Stimulated activated CD8-positive, alpha-beta memory T cell treated with anti-CD3 and anti-CD28 coated beads, Interleukin-12 subunit alpha, Interleukin-12 subunit beta, amount 100 ng/mL, for 1 hour (primary cell): ENCODE measurements around the gene ZSWIM6.

Experiments used
- DNase-seq: peaks from one replicate; pipeline ENCODE4 v3.0.0-alpha.2; 2020; ENCODE audit warnings: low read depth

ZSWIM6 gene

DNA sequence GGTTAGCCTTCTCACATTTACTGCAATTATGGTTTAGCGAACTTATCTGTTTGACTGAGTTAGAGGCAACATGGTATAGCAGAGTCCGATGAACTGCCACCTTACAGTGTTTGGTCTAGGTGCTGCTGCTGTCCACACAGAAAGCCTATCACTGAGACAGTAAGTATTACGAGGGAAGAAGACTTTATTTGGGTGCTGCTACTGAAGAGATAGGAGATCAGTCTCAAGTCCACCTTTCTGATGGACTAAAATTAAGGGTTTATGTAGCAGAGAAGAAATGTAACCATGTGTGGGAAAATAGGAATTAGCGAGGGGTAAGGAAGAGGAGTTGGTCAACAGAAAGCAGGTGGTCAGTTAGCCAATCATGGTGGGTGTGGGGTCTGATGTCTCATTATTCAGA is 109.7 kb downstream of the ZSWIM6 start:
- DNase-seq = no peak

GRCh38 chr5:61447780-61448495 is 115.9 kb downstream of the ZSWIM6 start:
- DNase-seq = no peak

DNA sequence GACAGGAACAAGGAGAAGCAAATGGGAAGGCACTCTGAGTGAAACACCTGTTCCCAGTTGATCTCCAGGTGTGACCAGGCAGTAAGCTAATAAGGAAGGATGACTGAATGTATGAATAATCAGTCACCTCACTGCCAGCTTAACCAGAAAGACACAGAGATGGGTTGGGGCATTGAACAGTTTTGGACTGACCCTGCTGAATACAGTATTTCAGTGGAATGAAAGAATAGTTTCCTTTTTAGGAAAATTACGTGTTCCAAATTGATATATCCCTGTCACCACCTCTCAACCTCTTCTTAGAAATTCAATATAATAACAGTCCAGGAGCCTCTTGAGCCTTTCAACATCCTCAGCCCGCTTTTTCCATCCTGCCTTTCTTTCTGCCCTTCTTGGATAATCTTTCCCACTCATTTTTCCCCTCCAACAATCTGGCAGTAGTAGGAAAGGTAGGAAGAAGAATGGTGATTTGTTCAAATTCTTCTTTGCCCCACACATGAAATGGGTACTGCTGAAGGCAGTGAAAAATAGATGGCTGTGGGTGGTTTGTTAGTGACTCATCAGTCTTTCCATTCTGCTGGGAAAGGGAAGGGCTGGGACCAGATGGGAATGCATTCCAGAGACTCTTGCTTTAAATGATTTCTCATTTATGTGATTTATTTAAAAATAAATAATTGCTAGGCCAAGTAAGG is 117.9 kb downstream of the ZSWIM6 start:
- DNase-seq = no peak

DNA sequence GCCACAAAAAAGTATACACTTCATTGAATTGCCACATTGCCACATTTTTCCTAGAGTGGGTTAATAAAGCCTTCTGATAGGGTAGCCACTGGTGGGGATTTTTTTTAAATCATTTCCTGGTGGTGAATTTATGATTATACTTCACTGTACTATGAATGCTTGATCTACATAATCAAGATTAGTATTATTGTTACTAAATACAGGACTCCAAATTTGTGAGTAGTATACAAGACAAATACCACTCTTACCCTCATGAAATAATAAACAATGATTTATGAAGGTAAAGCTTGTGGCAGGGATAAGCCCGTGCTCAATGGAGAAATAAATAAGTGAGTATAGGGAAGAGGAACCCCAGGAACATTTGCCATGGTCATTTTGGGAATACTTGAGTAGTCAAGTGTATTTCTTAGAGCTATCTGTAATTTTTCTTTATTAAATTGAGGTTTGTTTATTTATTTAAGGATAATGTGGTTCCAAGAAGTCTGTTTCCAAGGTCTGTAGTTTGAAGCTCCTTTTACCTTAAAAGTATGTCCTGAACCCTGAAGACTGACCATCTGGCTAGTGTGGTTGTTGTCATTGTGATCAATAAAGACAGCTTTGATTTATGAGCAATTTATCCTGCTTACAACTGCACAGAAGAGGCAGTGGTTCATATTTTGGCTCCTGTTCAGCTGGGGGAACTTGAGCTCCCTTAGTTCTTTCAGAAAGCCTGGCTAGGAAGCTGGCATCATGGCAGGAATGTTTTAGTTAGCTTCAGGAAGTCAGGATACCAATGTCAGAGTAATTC is 118.6 kb downstream of the ZSWIM6 start:
- DNase-seq = no peak

- no peak for DNase-seq
These were observed 123.3 kb downstream of the ZSWIM6 start for GRCh38 chr5:61455179-61456006.

DNA sequence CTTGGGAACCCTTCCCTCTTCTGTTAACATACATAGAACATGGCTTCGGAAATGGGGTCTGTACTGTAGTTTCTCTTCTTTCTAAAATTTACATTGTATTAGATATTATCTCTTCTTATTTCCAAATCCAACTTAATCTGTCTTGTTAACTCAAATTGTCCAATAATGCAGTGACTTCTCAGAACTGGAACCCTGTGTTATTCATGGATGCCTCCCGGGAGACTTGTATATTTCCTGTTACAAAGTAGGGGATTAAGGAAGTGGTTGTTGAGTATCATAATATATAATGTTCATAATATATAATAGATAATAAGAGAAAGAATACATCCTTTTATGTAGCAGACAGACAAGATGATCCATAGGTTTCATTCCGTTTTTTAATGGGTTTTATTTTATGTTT is 128.4 kb downstream of the ZSWIM6 start:
- DNase-seq = no peak

DNA sequence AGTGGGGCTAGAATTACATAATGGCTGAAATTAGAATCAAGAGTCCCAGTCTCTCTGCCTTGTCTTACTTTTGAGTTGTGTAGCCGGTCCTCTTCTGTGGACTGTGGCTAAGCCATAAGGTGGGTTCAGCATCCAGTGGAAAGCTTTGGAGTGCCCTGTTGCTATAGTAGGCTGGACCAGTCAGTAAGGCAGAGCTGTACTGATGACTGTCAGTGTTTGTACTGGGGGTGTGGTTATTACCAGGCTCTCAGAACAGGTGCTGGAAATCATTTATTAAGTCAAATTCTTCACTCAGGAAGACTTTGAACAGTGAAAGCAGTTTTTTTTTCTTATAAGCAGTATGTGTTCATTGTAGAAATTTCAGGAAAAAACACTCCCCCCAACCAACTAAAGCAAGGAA is 129.4 kb downstream of the ZSWIM6 start:
- no peak for DNase-seq

DNA sequence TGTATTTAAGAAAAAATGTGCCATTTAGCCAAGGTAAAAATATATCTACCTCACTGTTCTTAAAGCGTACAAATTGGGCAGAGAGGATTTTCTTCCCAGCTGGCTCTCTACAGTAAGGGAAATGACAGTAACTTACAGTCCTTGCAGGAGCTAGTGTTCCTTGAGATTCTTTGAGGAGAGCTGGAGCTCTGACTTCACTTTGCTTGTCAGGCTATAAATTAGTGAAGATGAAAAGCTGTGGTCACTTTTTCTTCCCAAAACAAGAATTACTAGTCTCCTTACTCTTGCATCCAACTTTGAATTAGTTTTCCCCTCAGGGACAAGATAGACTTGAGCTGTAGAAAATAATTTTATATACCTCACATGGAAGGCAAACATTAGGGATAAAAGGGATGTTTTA is 129.9 kb downstream of the ZSWIM6 start:
- DNase-seq = no peak

DNA sequence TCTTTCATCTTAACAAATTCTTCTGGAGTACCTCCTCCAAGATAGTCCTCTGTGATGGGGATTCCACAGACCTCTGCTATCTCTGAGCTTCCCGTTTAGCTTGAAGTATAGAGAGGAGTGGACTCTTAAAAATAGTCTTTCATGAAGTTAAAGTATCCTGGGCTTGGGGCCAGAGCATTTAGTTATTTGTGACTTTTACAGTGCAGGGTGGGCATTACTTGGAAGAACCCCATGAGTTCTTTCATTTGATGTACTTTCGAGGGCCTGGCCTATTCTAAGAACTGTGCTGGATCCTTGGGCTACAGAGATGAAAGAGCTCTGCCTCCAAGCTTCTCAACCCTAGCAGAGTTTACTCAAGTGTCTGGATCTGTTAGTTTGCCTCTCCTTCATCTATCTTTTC is 131.5 kb downstream of the ZSWIM6 start:
- DNase-seq = no peak

DNA sequence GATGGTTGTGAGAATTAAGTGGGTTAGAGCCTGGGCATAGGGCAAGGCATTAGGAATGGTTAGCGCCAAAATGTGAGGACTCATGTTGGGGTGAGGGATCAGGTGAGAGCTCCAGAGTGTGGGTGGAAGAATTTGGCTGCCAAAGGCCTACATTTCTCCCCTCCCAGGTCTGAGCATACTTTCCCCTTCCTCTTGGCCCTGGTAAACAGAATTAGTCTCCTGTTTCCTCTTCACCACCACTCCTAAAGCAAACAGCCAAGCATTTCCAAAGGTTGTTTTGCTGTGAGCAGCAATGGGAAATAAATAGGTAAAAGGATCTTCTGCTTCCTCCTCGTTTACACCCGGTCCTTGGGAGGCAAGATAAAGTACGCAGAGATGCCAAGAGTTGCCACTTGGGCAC is 132.5 kb downstream of the ZSWIM6 start:
- no peak for DNase-seq

- DNase-seq = no peak
These were observed 133.0 kb downstream of the ZSWIM6 start for GRCh38 chr5:61465066-61465465.

DNA sequence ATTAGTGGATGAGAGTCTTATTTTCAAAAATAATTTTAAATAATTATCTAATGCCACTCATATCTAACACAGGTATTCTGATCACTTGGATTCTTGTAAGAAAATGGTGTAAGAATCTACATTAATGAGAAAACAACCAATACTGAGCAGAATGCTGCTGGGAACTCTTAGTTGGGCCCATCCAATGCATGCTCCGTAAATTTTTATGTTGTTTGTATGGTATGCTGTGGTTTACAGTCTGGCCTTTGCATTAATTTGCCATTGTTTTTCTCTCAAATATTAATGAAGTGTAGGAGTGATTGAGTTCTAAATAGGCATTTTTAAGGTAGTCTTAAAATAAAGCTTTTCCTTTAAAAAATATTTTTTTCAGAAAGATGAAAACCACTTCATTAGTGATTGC is 133.4 kb downstream of the ZSWIM6 start:
- DNase-seq = no peak

GRCh38 chr5:61466017-61466416 is 134.0 kb downstream of the ZSWIM6 start:
- no peak for DNase-seq

DNA sequence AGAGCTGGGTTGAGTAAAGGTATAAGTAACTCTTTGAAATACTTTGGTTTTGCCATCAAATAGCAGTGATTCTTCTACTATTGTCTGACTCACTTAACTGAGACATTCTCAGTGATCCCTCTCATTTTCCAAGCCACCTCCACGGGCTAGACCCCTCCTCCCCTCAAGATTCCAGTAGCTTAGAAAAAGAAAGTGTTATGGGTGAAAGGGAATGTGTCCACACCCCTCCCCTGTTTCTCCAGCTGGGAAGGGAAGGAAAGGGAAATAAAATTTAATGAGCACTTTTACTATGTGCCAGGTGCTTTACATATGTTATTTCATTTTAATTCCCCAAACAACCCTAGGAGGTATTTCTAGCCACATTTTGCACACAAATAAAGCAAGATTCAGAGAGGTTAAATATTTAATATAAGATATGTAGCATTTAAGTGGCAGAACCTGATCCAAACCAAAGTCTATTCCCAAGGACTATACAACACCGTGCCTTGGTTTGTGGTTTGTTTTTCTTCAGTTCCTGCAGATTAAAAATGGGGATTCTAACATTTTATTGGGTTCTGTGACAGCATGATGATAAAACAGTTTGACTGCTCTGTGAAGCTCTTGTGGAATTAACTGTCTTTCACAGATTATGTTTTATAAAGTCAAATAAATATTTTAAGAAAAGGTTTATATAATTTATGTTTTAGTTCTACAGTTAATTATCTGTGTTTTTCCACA is 135.9 kb downstream of the ZSWIM6 start:
- DNase-seq = no peak

DNA sequence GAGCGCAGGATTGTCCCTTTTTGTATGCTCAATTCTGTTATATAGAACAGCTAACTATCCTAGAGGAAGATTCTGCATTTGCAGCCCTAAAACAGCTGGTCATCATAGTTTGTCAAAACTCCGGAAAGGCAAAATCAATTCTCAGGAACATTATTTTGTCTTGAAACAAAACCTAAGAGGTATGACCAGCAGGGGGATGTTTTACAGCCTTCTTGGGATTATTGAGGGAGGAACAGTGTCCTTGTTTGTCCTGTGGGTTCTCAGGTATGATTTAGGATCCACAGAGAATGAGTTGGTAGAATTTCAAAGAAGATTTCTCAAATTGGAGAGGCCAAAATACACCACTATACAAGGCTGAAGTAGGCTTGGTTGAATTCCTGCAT is 136.4 kb downstream of the ZSWIM6 start:
- DNase-seq = no peak

DNA sequence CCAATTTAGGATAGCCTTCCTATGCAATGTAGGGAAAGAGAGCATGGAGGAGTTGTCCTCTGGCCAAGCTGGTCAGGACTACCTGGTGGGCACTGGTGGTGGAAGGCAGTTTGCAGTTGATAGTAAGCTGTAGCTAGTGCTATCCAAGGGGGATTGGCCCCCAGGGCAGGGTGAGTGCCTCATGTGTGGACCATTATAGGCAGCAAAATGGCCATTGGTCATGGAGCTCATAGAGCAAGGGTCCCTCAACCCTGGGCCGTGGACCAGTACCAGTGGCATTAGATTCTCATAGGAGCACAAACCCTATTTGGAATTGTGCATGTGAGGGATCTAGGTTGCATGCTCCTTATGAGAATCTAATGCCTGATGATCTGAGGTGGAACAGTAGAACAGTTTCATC is 139.3 kb downstream of the ZSWIM6 start:
- DNase-seq = no peak

GRCh38 chr5:61472172-61472958 is 140.3 kb downstream of the ZSWIM6 start:
- DNase-seq = no peak

GRCh38 chr5:61474746-61475145 is 142.7 kb downstream of the ZSWIM6 start:
- no peak for DNase-seq

GRCh38 chr5:61477788-61478187 is 145.7 kb downstream of the ZSWIM6 start:
- DNase-seq = no peak

- DNase-seq = no peak
These were observed 148.0 kb downstream of the ZSWIM6 start for GRCh38 chr5:61479850-61480614.
